ENCODE data around the gene ABHD18.
"Not testable (repeated sequence)": the region's sequence is repeated elsewhere in the genome, so short reads cannot be mapped to it uniquely, and the experiment has no call there.

ABHD18 gene

DNA sequence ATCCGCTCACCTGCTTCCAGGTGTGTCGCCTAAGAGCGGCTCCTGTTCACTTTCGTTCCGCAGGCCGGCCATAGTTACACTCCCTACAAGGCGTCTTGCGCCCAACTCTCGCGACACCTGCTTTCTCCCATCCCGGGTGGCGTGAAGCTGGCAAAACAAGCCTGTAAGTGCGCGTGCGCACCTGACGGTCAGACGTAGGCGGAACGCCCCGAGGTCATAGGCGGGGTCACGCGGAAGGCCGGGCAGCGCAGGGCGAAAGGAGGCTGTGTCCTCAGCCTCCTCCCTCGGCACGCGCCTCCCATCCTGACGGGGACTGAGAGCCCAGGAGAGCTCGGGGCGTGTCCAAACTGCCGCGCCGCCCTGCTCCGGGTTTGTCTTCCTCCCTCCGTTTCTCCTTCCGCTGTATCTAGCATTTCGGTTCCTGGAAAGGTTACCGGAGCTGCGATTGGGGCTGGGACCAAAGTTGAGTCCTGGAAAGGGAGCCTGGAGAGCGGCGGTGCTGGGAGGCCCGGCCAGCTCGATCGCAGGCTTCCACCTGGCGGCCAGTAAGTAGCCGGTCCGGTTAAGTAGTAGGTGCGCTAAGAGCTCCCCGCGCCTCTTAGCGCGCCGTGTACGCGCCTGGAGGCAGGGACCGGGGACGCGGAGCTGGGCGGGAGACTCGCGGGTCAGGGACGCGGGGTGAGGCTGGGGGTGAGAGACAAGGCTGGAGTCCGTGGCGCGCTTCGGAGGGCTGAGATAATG lies at the start of gene ABHD18, which contains the start of gene MFSD8:
ABHD18 (plus strand) TSS at position 345 of the 741 bp plus-strand sequence. CDS start 17,550 bp downstream, outside the sequence.
MFSD8 (minus strand) TSS at position 112 of the 741 bp plus-strand sequence; CDS start at position 72, 40 bp downstream.
- peak; percentile 99 for DNase-seq (ENCODE audit: low spot score)

DNA sequence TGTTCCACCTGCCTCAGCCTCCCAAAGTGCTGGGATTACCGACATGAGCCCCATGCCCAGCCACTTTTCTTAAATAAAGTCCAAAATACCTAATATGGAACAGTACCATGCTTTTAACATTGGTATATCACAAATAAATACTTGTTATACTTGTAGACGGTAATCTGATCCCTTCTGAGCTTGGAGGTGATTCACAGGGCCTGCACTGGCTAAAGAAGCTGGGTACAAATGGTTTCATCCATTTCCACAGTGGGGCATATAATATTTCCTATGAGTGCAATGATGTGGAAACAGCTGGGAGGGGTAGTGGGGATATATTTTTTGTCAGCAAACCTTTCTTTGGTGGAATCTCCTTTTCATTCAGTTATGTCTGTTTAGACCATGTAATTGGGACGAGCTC lies 48.7 kb upstream of the ABHD18 start:
- no peak for DNase-seq (ENCODE audit: low spot score)

DNA sequence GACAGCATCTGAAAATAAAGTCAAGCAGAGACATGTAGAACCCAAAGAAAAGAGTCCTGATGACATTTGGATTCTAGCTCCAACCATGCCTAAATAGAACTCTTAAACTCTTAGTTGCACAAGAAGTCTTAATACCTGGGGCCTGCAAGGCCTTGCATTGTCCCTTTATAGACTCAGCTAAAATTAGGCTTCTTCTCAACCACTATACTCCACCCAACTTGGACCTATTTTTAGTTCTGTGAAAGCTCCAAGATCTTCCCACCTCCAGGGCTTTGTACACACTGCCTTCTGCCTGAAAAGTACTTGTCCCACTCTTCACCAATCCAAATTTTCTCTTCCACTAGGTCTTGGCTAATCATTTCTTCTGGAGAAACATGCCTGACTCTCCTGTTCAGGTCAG lies 48.1 kb upstream of the ABHD18 start:
- DNase-seq (ENCODE audit: low spot score), result no peak

DNA sequence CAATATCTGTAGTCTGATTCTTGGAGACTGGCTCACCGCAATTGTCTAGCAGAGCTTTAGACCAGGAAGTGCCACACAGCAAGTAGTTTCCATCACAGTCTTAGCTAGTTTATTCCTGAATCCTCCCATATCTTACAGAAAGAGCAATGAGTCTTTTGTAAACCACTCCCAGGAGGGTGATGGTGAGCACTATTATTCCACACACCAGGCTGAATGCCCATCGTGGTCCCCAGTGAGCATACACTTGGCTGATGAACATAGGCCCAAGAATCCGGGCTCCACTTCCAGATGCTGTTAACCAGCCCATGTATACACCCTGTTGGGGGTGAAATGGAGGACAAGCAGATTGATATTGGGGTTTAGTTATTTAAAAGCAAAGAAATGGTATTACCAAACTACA lies 44.7 kb upstream of the ABHD18 start:
- no peak for DNase-seq (ENCODE audit: low spot score)

DNA sequence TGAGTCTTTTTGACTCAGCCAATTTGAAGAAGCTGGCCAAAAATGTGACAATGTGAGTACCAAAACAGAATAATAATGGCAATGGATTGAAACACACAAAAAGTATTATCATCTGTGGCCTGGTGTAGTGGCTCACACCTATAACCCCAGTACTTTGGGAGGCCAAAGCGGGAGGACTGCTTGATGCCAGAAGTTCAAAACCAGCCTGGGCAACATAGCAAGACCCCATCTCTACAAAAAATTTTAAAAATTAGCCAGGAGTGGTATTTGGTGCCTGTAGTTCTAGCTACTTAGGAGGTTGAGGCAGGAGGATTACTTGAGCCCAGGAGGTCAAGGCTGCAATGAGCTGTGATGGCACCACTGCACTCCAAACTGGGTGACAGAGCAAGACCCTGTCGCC lies 43.0 kb upstream of the ABHD18 start:
- DNase-seq (ENCODE audit: low spot score), result no peak

DNA sequence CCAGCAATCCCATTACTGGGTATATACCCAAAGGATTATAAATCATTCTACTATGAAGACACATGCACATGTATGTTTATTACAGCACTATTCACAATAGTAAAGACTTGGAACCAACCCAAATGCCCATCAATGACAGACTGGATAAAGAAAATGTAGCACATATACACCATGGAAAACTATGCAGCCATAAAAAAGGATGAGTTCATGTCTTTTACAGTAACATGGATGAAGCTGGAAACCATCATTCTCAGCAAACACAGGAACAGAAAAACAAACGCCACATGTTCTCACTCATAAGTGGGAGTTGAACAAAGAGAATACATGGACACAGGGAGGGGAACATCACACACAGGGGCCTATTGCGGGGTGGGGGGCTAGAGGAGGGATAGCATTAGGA lies 39.5 kb upstream of the ABHD18 start:
- not testable (repeated sequence) for DNase-seq (ENCODE audit: low spot score)

DNA sequence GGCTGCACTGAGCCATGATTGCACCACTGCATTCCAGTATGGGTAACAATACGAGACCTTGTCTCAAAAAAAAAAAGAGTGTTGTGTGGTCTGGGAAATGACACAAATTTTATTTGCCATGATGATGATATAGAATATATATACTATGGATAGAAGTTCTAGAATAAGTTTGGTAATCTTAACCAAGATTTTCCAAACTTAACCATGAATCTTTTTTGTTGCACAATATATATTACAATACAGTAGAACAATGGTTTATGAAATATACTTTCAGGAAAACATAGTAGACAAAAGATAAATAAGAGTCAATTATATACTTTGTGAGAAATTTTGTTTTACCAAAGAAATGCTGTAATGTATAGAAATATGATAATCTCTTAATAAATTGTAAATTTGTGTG lies 35.0 kb upstream of the ABHD18 start:
- no peak for DNase-seq (ENCODE audit: low spot score)

DNA sequence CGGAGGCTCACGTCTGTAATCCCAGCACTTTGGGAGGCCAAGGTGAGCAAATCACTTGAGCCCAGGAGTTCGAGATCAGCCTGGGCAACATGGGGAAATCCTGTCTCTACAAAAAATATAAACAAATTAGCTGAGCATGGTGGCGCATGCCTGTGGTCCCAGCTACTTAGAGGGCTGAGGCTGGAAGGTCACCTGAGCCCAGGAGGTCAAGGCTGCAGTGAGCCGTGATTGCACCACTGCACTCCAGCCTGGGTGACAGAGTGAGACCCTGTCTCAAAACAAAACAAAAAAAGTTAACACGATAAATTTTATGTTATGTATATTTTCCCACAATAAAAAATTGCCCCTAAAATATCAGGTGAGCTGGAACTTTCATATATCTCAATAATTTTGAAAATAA lies 33.4 kb upstream of the ABHD18 start:
- DNase-seq (ENCODE audit: low spot score), result not testable (repeated sequence)

DNA sequence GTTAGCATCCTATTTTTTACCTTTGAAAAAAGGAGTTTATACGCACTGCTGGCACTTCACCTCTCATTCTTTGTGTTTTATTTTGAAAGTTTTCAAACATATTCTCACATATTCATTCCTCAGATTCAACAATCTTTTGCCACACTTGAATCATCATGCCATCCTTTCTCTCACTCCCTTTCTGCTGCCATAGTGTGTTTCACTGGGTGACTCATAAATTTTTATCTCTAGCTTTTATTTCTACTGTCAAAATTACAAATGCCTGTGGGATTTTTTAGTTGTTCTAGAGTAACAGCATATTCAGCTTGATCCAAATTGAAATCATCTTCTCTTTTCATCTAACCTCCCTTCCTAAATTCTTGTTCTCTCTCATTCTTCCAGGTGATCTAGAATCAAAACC lies 28.2 kb upstream of the ABHD18 start:
- DNase-seq (ENCODE audit: low spot score), result no peak

DNA sequence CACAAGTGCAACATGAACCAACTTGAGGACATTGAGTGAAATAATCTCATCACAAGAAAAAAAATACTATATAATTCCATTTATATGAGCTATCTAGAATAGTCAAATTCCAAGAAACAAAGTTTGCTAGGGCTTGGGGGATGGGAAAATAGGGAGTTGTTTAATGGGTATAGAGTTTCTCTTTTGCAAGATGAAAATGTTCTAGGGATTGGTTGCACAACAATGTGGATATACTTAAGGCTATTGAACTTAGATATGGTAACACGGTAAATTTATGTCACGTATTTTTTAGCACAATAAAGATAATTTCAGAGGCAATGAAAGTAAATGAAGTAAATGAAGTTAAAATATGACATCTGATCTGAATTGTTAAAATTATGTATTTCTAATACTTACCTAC lies 8.1 kb upstream of the ABHD18 start:
- DNase-seq (ENCODE audit: low spot score), result no peak

DNA sequence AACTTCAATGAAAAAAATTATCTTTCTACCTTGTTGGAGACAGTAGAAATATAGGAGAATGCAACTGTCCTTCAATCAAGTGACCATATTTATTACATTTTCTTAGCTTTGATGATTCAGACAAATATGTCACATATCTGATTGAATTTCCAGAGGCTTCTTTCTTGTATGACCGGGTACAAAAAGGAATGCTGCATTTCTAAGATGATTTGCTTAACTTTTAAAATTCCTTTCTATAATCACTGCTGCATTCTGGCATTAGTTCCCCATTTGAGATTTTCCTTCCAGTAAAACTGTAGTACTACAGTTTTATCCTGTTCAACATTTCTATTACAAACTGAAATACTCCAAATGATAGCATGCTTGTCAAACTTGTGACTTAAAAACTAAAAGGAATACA lies 5.4 kb upstream of the ABHD18 start:
- no peak for DNase-seq (ENCODE audit: low spot score)

DNA sequence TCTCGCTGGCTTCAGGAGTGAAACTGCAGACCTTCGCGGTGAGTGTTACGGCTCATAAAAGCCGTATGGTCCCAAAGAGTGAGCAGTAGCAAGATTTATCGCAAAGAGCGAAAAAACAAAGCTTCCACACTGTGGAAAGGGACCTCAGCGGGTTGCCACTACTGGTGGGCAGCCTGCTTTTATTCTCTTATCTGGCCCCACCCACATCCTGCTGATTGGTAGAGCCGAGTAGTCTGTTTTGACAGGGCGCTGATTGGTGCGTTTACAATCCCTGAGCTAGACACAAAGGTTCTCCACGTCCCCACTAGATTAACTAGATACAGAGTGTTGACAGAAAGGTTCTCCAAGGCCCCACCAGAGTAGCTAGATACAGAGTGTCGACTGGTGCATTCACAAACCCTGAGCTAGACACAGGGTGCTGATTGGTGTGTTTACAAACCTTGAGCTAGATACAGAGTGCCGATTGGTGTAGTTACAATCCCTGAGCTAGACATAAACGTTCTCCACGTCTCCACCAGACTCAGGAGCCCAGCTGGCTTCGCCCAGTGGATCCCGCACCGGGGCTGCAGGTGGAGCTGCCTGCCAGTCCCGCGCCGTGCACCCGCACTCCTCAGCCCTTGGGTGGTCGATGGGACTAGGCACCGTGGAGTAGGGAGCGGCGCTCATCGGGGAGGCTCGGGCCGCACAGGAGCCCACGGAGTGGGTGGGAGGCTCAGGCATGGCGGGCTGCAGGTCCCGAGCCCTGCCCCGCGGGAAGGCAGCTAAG lies 1.4 kb upstream of the ABHD18 start:
- not testable (repeated sequence) for DNase-seq (ENCODE audit: low spot score)

DNA sequence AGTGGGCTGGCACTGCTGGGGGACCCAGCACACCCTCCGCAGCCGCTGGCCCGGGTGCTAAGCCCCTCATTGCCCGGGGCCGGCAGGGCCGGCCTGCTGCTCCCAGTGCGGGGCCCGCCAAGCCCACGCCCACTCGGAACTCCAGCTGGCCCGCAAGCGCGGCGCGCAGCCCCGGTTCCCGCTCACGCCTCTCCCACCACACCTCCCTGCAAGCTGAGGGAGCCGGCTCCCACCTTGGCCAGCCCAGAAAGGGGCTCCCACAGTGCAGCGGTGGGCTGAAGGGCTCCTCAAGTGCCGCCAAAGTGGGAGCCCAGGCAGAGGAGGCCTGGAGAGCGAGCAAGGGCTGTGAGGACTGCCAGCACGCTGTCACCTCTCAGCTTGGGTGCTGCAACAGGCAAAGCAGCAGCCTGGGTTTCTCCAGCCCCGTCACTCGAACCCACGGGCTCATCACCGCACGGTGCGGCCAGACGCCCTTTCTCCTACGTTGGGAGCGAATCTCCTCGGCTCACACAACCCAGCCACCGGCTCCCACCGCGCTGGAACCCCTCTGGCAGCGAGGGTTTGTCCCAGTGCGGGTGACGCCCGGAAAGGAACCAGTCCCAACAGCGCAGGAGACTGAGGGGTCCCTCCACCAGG lies 662 bp upstream of the ABHD18 start:
- not testable (repeated sequence) for DNase-seq (ENCODE audit: low spot score)

DNA sequence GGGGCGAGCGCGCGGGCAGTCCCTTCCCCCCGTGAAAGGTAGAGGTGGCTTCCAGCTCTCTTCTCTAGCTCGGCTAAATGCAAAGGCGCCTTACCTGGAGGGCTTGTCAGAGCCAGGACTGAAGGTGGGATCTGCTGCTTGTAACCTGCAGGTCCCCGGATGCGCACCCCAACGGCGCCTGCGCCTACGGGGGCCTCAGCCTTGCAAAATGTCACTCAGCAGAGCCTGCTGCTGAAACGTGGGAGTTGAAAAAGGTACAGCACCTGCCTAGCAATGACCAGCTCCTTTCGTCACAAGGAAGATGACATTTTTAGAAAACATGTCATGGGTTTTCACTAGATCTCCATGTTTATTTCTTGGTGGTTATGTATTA lies 583 bp downstream of the ABHD18 start:
- no peak for DNase-seq (ENCODE audit: low spot score)

DNA sequence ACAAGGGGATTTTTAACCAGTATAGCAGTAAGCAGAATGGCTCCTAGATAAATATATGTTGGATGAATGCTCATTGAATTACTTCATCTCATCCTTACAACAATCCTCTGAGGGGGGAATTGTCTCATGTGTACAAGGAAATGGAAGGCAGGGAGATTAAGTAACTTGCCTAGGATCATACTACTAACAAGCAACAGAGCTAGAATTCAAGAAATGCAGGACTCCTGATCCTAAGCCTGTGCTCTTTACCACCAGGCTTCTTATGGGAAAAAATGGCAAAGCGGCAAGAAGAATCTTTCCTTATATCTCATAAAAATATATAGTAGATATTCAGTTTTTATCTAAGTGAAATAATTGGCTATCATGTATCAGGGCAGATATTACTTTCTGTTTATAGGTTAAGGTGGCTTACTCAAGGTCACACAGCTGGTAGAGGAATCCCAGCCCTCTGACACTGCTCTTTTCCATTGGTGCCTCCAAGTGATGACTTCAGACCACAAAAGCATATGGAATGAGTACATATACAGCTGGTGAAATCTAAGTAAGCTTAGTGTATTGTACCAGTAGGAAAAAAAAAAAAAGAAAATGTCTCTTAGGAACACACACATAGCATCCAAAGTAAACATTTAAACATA lies 2.1 kb downstream of the ABHD18 start:
- no peak for DNase-seq (ENCODE audit: low spot score)

DNA sequence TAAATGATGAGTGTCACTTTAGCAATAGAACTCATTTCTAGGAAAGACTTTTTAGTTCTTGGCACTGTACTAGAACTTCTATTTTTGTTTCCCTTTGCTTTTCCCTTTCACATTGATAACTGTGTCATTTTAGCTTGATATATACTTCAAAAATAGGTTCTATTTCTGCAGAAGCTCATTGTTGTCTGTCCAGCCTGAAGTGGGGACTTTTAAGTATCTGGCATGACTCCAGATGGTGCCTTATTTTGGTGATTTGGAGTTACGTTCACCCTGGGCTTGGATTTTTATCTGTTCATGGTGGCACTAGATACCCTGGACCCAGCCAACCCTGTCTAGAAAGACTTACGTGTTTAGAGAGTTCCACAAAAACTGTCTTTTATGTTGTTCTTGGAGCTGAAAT lies 3.4 kb downstream of the ABHD18 start:
- no peak for DNase-seq (ENCODE audit: low spot score)

DNA sequence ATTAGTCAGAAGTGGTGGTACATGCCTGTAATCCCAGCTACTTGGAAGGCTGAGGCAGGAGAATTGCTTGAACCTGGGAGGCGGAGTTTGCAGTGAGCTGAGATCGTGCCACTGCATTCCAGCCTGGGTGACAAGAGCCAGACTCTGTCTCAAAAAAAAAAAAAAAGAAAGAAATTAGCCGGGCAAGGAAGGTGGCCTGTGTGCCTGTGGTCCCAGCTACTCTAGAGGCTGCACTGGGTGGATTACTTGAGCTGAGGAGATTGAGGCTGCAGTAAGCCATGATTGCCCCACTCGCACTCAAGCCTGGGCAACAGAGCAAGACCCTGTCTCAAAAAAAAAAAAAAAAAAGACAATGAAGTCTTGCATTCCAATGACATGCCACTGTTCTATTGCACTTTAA lies 5.7 kb downstream of the ABHD18 start:
- not testable (repeated sequence) for DNase-seq (ENCODE audit: low spot score)

DNA sequence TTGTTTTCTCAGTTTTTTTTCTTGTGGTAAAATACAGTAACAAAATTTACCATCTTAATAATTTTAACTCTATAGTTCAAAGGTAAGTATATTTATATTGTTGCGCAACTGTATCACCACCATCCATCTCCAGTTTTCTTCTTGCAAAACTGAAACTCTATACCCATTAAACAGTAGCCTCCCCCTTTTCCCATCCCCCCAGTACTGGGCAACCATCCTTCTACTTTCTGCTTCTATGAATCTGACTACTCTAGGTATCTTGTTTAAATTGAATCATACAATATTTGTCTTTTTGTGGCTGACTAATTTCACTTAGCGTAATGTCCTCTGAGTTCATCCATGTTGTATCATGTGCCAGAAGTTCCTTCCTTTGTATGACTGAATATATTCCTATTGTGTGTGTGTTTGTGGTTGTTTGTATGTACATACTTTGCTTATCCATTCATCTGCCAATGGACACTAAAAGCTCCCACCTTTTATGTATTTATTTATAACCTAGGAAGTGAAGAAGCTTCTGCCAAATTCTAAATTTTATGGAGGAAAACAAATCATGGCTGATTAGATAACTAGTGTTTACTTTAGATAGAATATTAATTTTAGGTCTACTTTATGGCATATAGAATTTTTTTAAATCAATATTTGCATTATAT lies 10.0 kb downstream of the ABHD18 start:
- no peak for DNase-seq (ENCODE audit: low spot score)

DNA sequence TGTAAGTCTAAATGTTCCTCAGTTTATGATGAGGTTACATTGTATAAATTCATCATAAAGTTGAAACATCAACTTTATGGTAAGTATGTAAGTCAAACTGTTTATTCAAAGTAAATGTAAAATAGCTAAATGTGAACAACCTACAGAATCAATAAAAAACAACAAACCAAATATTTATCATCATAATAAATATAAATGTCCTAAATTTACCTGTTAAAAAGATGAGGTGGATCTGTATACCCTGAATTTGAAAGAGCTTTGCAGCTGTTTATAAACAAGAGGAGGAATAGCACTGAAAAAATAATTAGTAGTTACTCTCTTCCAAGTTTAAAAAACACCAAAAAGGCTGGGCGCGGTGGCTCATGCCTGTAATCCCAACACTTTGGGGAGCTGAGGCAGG lies 13.7 kb downstream of the ABHD18 start:
- no peak for DNase-seq (ENCODE audit: low spot score)

DNA sequence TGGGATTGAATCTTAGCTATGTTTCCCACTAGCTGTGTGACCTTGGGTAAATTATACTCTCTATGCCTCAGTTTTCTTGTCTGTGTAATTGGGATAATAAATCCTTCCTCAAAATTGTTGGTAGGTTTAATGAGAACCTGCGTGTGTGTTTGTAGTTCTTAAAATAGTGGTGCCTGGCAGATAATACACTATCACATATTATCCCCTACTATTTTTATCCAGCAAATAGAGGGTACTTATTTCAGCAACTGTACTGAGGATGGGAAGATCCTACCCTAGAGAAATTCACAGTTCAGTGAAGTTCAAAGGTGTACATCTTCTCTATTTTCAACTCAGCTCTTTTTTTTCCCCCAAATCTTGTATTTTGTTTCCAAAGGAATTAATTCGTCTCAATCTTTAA lies 17.2 kb downstream of the ABHD18 start:
- DNase-seq (ENCODE audit: low spot score), result no peak

DNA sequence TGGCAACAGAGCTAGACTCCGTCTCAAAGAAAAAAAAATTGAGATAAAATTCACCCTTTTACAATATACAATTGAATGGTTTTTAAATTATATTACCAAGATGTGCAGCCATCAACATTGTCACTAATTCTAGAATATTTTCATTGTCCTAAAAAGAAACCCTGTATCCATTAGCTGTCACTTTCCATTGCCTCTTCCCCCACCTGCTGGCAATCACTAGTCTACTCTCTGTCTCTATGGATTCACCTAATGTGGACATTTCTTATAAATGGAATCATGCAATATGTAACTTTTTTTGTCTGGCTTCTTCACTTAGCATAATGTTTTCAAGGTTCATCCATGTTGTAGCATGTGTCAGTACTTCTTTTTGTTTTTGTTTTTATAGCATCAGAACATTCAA lies 20.8 kb downstream of the ABHD18 start:
- DNase-seq (ENCODE audit: low spot score), result no peak

DNA sequence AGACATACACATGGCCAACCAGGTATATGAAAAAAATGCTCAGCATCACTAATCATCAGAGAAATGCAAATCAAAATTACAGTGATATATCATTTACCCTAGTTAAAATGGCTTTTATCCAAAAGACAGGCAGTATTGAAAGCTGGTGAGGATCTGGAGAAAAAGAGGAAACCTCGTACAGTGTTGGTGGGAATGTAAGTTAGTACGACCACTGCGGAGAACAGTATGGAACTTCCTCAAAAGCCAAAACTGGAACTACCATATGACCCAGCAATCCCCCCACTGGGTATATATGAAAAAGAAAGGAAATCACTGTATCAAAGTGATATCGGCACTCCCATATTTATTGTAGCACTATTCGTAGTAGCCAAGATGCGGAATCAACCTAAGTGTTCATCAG lies 23.4 kb downstream of the ABHD18 start:
- no peak for DNase-seq (ENCODE audit: low spot score)
